HL-60 (cell line): ENCODE data around the gene VAMP3.

Experiments used
- CTCF ChIP-seq: IDR thresholded peaks from one replicate; pipeline ENCODE4 v1.5.1; 2011; ENCODE audit warnings: low read length, control low read depth, inconsistent platforms; ENCODE audit not compliant: insufficient read depth
- GABPA ChIP-seq: IDR thresholded peaks from 2 replicates; pipeline ENCODE4 v1.6.1; 2012; ENCODE audit warnings: low read depth
- POLR2AphosphoS5 ChIP-seq: IDR thresholded peaks from 2 replicates; pipeline ENCODE4 v1.6.1; 2012; ENCODE audit warnings: low read depth
- REST ChIP-seq: IDR thresholded peaks from 2 replicates; pipeline ENCODE4 v1.6.1; 2012; ENCODE audit warnings: low read depth; ENCODE audit not compliant: insufficient replicate concordance
- SPI1 ChIP-seq: IDR thresholded peaks from 2 replicates; pipeline ENCODE4 v1.6.1; 2012; ENCODE audit warnings: low read depth, mild to moderate bottlenecking, borderline replicate concordance

GRCh38 chr1:7780976-7781375 lies 9.9 kb downstream of the VAMP3 start:
- no peak for TF ChIP-seq CTCF
- no peak for TF ChIP-seq GABPA
- TF ChIP-seq POLR2AphosphoS5: no peak
- no peak for TF ChIP-seq REST
- no peak for TF ChIP-seq SPI1
